HG03520 (cell line): ENCODE measurements around the gene LRRFIP1.

Experiments
- ATAC-seq: cut with Tn5 transposase; IDR thresholded peaks from one replicate; pipeline ENCODE4 v1.9.1; 2021; ENCODE audit warnings: mild to moderate bottlenecking, moderate library complexity; ENCODE audit not compliant: unreplicated experiment

The LRRFIP1 gene

DNA sequence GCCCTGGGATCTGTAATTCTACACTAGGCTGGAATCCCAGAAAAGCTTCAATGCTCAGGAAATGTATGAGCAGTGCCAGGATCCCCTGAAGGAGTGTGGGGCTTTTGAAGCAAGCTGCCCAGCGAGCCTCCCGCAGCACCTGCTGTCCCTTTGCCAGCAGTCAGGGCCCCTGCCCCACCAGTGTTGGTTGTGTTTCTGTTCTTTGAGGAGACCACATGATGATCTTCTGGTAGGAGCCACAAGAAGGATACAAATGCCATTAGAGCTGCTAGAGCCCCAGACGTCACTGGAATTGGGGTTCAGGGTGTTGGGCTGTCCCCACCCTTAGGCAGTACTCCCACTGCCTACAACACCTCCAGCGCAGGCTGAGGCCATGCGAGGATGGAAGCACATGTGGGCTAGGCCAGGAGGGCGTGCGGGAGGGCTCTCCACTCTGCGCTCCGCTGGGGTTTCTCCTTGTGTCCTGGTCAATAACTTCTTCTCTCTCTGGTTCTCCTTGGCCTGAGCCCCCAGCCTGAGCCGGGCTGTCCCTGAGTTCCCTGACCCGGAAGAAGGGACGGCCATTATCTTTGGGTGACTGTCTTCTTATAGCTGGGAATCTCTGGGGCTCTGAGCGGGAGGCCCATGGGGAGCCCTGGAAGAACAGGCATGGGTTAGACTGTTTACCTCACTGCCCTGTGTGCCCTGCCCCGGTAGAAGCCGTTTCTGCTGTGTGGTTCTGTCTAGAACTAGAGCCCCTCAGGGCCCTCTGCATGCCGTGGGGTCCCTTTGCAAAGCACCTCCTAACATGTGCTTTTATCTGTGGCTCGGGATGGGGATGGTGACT lies 73.9 kb downstream of the LRRFIP1 start:
- ATAC-seq = no peak

DNA sequence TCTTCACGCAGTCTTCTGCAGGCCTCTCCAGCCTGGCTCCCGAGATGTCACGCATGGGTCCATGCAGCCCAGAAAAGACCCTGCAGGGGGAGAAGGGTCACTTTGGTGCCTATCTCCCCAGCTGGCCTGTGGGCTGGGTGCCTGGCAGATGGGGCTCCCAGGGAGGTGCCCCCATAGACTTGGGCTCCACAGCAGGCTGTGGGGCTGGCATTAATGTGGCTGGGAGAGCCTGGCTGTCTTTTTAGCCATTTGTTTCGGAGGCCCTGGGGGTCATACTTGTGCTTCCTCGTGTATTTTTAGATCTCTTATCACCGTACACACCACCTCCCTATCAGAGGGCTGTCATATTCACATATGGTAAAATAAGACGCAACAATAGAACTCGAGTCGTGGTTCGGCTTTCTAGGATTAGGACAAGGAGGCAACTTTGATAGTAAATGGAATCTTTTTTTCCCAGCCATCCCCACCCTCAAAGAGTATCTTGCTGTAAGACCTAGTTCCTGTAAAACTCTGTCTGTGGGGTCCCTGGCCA lies 74.5 kb downstream of the LRRFIP1 start:
- no peak for ATAC-seq

DNA sequence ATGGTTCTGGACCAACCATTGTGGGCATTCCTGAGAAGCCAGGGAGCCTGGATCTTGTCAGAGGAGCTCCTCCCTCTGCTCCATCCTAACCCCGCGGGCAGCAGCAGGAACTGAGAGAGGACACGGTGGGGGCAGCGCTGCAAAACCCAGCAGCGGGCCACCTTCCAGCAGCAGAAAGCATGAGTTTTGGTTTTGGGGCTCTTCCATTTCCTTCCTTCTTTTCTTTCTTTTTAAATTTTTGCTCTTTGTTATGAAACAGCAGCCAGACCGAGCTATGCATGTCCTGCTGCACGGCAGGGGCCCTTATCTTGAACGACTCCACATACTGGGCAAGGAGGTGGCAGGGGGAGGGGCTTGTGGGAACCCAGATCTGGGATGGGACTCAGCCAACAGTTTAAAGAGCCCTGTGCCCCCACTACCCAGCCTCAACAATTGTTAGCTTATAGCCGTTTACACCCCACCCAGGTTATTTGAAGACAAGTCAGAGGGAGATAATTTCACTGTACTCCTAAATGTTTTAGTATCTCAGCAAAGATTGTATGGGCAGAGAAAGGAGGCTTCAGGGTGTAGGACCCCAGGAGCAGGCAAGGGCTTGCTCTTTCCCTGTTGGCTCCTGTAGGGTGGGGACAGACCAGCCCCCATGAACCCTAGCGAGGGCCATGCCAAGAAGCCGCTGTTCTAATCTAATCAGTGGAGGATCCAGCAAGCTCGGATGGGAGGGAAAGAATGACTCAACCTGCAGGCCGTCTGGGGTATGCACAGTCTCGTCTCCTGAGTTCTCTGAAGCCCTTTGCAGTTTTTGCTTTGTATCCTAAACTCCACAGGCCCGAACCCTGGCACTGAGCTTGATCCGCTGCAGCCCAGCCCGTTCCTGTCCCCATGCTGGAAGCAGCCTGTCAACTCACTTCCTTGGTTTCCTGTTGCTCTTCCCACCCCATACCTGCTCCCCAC lies 75.3 kb downstream of the LRRFIP1 start:
- no peak for ATAC-seq

DNA sequence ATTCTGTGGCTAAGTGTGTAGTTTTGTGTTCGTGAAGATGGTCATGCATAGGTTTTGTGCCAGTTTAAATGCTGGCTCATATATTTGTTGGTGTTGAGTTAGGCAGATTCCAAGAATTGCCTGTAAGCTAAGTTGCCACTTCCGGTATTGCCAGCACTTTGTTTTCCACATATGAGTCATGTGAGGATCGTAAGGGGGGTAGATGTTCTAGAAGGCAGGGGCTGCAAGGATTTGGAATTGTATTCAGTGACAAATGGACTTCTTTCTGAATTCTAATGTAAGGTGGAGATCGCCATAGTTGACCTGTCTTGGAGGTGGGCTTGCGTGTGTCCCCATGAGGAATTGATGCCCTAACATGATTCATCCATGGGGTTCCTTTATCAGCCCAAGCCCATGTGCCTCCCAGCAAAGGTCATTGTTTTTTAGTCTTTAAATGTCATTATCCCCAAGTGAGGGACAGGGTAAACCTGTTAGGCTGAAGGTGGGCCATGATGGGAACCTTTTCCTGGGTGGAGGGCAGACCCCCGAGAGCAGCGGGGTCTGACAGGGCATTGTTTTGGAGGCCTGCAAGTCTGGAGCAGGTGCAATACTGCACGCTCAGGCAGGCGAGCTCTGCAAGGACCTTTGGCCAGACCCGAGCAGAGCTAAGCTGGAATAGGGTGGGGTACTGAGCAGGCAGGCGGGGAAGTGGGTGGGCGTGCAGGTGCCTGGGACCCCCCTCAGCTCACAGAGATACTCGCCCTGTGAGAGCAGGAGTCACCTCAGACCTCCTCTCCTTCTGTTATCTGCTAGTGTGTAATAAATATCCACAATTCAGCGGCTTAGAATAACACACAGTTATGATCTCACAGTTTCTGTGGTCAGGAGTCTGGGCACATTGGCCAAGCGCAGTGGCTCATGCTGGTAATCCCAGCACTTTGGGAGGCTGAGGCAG lies 77.4 kb downstream of the LRRFIP1 start:
- ATAC-seq = no peak

DNA sequence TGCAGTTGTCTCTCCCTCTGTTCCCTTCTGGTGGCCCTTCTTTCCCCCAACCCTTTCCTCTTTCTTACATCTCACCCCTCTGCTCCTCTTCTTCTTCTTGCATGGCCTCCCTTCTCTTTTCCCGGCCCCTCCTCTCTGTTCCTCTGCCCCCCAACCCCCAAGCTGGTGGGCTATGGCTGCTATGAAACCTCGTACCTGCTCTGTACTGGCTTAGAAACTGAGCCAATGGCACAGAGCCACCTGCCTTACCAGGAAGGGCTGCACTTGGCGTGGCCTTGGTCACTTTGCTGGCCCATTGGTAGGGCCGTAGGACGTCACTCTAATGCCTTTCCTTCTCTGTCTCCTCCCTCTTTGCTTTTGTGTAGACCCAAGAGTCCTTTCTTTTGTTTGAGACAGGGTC lies 78.9 kb downstream of the LRRFIP1 start:
- no peak for ATAC-seq

DNA sequence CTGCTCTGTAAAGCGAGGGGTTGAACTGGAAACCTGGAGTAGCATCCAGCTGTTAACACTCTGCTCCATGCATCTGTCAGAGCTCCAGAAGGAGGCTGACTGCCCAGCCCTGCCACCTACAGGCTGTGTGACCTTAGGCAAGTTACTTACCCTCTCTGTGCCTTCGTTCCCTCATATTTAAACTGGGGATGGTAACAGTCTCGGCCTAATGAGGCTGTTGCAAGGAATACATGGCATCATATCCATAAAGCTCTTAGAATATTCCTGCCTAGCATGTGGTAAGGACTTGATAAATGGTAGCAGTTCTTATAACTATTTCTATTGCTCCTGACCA lies 80.6 kb downstream of the LRRFIP1 start:
- no peak for ATAC-seq

DNA sequence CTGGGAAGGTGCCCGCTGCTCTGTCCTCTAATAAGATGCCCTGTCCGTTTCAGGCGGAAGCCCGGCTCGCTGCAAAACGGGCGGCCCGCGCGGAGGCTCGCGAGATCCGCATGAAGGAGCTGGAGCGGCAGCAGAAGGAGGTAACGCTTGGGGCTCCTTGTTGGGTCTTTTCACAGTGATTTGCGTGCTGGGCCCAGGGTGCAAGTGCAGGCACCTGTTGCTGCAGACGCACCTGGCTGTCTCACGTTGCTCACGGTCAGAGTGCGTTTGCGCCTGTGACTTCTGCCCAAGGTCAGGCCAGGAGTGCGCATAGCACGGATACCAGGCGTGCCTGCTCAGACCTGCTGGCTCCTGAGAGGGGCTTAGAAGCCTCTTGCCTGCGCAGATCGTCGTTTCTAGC lies 81.1 kb downstream of the LRRFIP1 start:
- ATAC-seq = no peak

DNA sequence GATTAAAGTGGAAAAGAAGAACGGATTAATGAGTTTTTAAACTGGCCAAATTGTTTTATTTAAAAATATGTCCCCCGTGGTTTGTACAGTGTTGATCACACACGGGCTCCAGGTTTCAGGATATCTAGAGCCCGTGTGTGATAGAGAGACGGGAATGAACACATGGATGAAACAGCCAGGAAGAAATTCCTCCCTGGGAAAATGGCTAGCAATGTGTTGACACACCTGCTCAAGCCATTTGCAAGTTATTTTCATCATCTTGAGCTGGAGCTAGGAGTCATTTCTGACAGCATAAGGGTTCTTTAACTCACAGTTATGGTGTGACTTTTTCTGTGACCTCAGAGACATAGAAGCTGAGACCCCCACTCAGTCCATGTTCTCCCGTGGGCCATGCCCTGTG lies 81.6 kb downstream of the LRRFIP1 start:
- ATAC-seq = no peak

DNA sequence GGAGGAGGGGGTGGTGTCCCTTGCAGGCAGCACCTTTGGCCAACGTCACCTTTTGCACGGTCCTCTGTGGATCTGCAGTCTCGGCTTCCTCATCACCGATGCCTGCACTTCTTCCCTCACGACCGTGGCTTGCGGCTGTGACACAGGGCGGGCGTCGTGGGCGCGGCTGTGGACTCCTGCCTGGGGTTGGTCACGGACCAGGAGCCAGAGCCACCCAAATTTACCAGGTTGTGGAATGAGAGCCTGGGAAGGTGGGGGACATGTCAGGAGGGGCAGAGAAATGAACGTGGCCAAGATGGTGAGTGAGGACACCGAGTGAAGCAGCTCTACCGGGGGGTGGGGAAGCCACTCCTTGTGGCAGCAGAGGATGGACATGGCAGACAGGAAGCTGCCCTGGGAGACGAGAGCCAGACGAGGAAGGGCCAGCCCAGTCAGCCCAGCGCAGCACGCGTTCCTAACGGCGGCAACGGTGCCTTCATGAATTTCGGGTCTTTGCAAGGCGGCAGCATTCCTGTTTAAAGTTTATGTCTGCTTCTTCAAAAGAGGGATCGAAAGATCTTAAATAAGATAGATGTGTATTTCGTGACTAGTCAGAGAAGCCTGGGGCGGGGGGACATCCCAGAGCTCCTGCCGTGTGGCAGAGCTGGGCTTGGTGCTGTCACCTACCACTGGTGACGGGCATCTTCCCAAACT lies 84.2 kb downstream of the LRRFIP1 start:
- no peak for ATAC-seq

DNA sequence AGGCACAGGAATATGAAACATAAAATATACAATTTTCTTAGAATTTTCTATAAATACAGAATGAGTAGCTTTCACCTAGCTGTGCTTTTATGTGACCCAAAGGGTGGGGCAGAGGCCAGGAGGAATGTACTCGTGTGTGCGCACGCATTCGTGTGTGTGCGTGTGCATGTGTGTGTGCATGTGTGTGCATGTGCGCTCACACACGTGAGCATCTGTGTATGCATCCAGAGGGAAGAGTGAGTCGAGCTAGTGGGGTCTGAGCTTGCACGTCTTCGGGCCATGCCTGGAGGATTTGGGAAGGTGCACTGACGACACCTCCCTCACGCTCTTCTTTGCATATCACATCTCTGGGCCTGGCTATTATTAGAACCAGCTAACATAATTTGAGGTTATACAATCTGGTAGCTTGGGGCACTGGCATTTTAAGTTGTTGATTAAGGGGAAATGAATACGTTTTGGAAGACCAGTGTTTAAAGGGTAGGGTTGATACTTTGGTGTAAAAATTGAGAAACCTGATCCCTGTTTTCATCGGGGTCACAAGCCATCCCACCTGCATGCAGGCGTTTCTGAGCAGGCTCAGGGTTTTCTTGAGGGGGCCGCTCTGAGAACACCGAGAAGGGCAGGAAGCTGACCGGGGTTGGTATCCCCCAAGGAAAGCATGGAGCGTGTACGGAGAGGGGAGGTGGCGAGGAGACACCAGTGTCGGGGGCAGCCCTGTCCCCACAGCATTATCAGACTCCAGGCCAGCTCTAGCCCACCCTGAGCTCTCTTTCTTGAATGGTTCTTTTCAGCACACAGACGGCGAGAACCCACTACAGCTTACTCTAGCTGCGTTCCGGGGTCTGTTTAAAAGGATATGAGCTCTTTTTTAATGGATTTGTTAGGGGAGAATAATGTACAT lies 85.3 kb downstream of the LRRFIP1 start:
- ATAC-seq = no peak

DNA sequence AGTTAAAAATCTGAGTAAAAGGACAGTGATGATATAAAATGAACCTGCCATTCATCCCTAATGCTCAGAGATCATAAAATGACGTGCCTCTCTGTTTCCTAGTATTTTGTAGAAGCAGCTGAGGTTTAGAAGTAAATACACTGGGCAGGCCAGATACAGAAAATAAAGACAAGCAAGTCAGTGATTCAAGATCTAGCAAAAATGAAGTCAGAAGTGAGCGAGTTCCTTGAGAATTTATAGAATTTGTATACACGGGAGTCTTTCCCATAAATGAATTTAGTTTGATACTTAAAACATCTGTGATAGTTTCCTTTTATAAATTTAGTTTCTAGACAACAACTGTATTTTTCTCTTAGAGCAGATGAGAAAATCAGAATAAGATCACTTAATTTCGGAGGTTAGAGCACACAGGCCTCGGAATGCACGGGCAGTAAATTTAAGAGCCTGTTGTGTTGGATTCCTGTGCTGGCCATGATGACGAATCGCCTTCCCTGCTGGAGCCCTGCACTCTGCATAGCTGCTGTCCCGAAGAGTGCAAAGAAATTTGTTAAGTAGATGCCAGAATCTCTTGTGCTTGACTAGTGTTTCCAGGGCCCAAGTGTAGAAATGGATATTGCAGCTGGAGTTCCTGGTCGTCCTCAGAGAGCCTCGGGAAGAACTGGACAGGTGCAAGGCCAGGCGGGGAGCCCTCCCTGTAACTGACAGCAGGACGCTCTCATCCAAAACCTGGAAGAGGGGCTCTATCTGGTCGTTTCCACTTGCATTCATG lies 87.5 kb downstream of the LRRFIP1 start:
- ATAC-seq = no peak

DNA sequence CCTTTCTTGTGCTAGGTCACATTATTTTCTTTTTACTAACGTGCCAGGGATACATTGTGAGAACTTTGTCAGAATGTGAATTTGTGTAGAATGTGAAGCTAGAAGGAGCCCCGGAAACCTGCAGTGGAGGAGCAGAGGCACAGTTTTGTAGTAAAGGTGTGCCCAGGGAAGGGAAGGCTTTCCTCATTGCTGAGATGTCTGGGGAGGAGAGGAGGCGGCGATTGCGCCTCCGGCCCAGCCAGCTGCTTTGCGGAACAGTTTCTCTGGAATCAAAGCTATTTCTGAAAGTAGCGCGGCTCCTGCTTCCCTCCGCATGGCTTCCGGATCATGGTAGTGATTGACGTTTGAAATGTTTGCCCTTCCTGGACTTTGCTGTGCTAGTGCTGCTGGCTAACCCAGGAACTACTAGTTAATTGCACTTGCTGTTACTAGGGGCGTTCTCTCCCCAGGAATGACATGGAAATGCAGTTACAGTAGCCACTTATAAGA lies 88.1 kb downstream of the LRRFIP1 start:
- no peak for ATAC-seq

DNA sequence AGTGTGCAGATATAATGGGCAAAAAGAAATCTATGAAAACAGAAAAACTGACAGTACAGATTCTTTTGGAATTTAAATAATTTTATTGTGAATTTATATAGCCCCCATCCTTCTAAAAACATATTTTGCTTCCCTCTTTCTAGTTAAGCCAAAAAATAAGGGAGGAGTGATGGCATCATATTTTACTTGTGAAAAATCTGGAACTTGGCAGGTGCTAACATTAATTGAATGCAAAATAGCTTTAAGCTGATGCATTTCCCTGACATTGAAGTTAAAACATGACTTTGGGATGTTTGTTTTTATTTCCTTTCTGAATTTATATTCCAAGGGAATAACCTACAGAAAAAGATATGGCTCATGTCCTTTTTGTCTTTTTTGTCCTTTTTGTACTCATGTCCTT lies 88.6 kb downstream of the LRRFIP1 start:
- ATAC-seq = no peak

DNA sequence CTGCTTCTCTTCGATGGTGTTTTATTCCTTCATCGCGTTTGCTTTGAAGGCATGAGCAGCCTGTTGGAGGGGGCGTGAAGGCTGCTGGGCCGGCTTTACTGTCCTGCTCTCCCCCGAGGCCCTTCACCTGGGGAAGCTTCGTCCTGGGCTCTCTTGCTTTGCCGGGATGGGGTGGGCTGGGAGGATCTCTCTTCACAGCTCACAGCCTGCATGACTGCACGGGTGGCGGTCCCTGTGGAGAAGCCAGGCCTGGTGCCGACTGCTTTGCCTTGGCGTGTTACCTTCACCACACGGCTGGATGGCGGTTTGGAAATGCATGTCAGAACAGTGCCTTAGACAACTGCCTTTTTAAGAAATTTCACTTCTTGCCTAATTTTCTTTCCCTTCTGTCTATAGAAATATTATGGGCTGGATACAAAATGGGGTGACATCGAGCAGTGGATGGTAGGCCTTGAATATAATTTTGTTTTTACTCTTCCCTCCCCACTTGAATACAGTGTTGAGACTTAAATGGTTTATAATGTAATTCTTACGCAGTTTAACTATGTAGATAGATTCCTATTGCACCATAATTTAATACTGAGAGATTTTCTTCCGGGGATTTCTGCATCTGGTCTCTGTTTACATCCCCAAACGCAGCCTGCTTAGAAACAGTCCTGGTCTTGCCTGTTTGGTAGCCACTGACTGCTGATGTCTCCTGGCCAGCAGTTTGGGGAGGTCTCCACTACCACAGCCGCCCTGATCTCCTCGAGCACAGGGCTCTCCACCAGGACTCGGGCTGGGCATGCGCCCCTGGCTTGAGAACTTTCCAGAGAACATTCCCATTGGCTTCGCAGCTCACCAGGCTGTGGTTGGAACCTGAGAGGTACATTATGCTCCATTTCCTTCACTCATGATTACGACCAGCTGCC lies 90.2 kb downstream of the LRRFIP1 start:
- no peak for ATAC-seq

DNA sequence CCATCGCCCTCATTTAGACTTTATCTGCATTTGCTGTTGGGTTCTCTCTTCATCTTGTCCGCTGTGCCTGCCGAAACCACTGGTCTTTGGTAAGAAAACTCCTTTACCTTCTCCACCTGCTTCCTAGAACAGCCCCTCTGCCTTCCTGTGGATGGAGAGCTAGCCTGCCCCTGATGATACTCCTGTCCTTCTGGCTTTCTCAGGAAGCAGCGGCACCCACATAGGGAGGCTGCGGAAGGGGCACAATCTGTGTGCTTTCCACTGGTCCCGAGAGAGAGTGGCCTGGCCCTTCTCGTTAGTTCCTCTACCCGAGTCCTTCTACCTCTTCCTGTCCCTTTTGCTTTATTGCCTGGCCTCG lies 90.9 kb downstream of the LRRFIP1 start:
- no peak for ATAC-seq

DNA sequence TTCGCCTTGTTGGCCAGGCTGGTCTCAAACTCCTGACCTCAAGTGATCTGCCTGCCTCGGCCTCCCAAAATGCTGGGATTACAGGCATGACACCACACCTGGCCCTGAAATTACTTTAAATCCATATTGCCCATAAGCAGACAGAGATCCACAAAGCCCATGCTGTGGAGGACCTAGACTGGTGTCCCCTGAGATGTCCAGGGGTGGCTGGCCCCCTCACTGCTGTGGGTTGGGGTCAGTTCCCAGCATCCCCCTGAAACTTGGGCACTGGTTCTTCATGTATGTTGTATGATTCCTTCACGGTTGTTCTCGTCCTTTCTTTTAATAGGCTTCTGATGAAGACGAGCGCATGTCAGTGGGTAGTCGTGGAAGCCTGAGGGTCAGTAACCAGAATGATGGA lies 93.1 kb downstream of the LRRFIP1 start:
- ATAC-seq = no peak

DNA sequence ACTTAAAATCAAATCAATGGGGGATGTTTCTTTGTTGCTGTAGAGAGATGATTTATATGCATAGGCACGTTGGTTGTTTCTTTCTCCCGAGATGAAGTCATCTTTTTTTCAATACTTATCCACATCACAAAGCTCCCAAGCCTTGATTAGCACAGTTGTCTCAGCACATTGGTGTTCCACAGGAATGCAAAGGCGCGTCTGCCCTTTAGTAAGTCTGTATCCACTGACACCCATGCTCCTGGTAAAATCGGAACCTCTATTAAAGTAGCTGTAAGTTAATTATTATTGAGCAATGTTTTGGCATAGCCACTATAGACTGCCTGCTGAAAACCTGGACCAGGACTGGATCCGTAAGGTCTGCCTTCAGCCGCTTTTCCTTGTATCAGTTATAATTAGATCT lies 93.6 kb downstream of the LRRFIP1 start:
- no peak for ATAC-seq
